GM19438 (cell line): ENCODE results near the gene KCNT1.

Source experiments
- ATAC-seq: cut with Tn5 transposase; IDR thresholded peaks from one replicate; pipeline ENCODE4 v1.9.1; 2021; ENCODE audit warnings: low read depth; ENCODE audit not compliant: unreplicated experiment

Gene KCNT1

GRCh38 chr9:135813671-135814290 is 111.8 kb downstream of the KCNT1 start:
- no peak for ATAC-seq

- ATAC-seq, result no peak
Observed at GRCh38 chr9:135814421-135815095, 112.6 kb downstream of the KCNT1 start.

- ATAC-seq, result no peak
Observed at GRCh38 chr9:135815413-135815812, 113.4 kb downstream of the KCNT1 start.

GRCh38 chr9:135815830-135816650 is 114.1 kb downstream of the KCNT1 start:
- ATAC-seq, result no peak

GRCh38 chr9:135816651-135816970 is 114.6 kb downstream of the KCNT1 start:
- no peak for ATAC-seq

GRCh38 chr9:135817951-135818717 is 116.1 kb downstream of the KCNT1 start:
- no peak for ATAC-seq

- no peak for ATAC-seq
Observed at GRCh38 chr9:135818718-135819475, 116.9 kb downstream of the KCNT1 start.

- no peak for ATAC-seq
Observed at GRCh38 chr9:135819905-135820304, 117.9 kb downstream of the KCNT1 start.

GRCh38 chr9:135820661-135821060 is 118.7 kb downstream of the KCNT1 start:
- no peak for ATAC-seq

GRCh38 chr9:135821116-135821515 is 119.1 kb downstream of the KCNT1 start:
- no peak for ATAC-seq

- no peak for ATAC-seq
Observed at GRCh38 chr9:135821733-135822373, 119.9 kb downstream of the KCNT1 start.

GRCh38 chr9:135822374-135822755 is 120.4 kb downstream of the KCNT1 start:
- ATAC-seq, result no peak

- no peak for ATAC-seq
Observed at GRCh38 chr9:135823036-135823435, 121.1 kb downstream of the KCNT1 start.

GRCh38 chr9:135825435-135826187 is 123.6 kb downstream of the KCNT1 start:
- ATAC-seq, result no peak

- no peak for ATAC-seq
Observed at GRCh38 chr9:135826188-135826545, 124.2 kb downstream of the KCNT1 start.

- ATAC-seq, result no peak
Observed at GRCh38 chr9:135827301-135827700, 125.3 kb downstream of the KCNT1 start.

- ATAC-seq, result no peak
Observed at GRCh38 chr9:135827866-135828580, 126.0 kb downstream of the KCNT1 start.

- no peak for ATAC-seq
Observed at GRCh38 chr9:135828656-135829055, 126.7 kb downstream of the KCNT1 start.

- ATAC-seq, result no peak
Observed at GRCh38 chr9:135830496-135830895, 128.5 kb downstream of the KCNT1 start.
